HTERT RPE-1 (cell line): ENCODE data around the gene INAFM2.

ENCODE experiments used
- in situ Hi-C: fragments of 300-500 bp; cut with MboI; formaldehyde crosslinking; loops from 4 replicates; pipeline ENCODE4 v1.14.3; 2020; ENCODE audit warnings: low sequenced_read_pairs

Gene INAFM2

GRCh38 chr15:40358471-40359353, 35.2 kb downstream of the INAFM2 start:
- in situ Hi-C loops: no loop called here

GRCh38 chr15:40360015-40360414, 36.5 kb downstream of the INAFM2 start:
- in situ Hi-C loops: no loop called here

GRCh38 chr15:40361640-40362039, 38.1 kb downstream of the INAFM2 start:
- in situ Hi-C loops: no loop called here

- in situ Hi-C loops: no loop called here
These were observed 40.1 kb downstream of the INAFM2 start for GRCh38 chr15:40363611-40364010.

GRCh38 chr15:40364251-40364650, 40.8 kb downstream of the INAFM2 start:
- in situ Hi-C loops: no loop called here

- in situ Hi-C loops: no loop called here
These were observed 41.5 kb downstream of the INAFM2 start for GRCh38 chr15:40365016-40365415.

- in situ Hi-C loops: no loop called here
These were observed 42.3 kb downstream of the INAFM2 start for GRCh38 chr15:40365624-40366456.

- in situ Hi-C loops: no loop called here
These were observed 43.2 kb downstream of the INAFM2 start for GRCh38 chr15:40366457-40367370.

- in situ Hi-C loops: no loop called here
These were observed 43.8 kb downstream of the INAFM2 start for GRCh38 chr15:40367371-40367685.

GRCh38 chr15:40367686-40368611, 44.5 kb downstream of the INAFM2 start:
- in situ Hi-C loops: no loop called here

GRCh38 chr15:40368719-40369473, 45.4 kb downstream of the INAFM2 start:
- in situ Hi-C loops: no loop called here

GRCh38 chr15:40369474-40369869, 46.0 kb downstream of the INAFM2 start:
- in situ Hi-C loops: no loop called here

GRCh38 chr15:40369971-40370370, 46.5 kb downstream of the INAFM2 start:
- in situ Hi-C loops: no loop called here

- in situ Hi-C loops: no loop called here
These were observed 49.5 kb downstream of the INAFM2 start for GRCh38 chr15:40372981-40373380.
